HG03460 (cell line): Measurements from ENCODE around the gene PRLR.
"Not testable (repeated sequence)": the region's sequence is repeated elsewhere in the genome, so short reads cannot be mapped to it uniquely, and the experiment has no call there.

ENCODE experiments used
- ATAC-seq: cut with Tn5 transposase; IDR thresholded peaks from one replicate; pipeline ENCODE4 v1.9.1; 2021; ENCODE audit not compliant: unreplicated experiment

The PRLR gene

DNA sequence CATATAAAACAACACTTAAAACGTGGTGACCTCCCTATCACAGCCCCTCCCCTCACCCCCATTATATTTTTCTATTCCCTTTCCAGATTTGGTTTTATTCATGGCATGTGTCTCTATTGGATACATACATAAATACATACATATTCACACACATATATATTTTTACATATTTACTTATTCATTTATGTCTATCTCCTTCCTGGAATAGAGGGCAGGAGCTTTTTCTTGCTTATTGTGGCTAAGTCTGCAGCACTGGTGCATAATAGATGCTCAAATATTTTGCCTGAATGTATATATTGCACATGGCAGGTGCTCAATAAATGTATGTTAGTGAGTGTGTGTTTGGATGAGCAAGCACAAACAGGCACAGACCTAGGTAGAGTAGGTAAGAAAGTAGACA is 185.0 kb downstream of the PRLR start:
- ATAC-seq = no peak

- ATAC-seq = no peak
These were observed 185.6 kb downstream of the PRLR start for GRCh38 chr5:35044649-35045048.

GRCh38 chr5:35042781-35043180 is 187.5 kb downstream of the PRLR start:
- no peak for ATAC-seq

GRCh38 chr5:35041261-35041660 is 189.0 kb downstream of the PRLR start:
- no peak for ATAC-seq

DNA sequence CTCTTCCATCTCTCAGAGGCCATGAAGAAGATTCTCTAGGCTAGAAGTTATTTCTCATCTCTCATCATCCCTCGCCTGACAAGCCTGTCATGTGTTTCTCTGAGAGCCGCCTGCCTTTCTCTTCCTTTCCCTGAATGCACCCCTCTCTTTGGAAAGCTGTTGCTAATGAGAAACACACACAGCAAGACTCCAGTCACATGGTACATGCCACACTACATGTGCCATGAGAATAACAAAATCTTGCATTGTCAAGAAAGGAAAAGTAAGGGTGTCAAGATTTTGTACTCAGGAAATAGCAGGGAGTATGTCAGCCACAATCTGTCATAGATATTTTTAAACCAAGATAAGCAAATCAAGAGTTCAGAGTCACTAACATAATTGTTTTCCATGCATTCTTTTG is 191.4 kb downstream of the PRLR start:
- no peak for ATAC-seq

GRCh38 chr5:35036536-35036935 is 193.8 kb downstream of the PRLR start:
- no peak for ATAC-seq

GRCh38 chr5:35035929-35036328 is 194.4 kb downstream of the PRLR start:
- ATAC-seq = not testable (repeated sequence)

DNA sequence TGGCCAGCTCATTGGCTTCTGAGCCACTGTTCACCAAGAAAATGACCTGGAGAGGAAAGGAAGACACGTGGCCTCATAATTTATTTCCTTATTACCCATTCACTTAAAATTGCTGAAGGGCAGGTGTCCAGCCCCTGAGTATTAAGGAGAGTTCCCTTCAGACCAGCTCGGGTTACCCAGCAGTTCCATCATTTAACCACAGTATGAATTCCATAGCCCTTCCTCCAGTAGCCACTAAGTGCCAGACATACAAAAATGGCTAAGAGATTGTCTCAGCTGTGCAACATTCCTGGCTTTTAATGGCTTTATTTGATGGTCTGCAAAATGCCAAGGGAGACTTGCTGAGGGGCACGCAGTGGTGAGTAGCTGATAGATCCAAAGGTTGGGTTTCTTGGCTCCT is 195.0 kb downstream of the PRLR start:
- ATAC-seq = no peak

DNA sequence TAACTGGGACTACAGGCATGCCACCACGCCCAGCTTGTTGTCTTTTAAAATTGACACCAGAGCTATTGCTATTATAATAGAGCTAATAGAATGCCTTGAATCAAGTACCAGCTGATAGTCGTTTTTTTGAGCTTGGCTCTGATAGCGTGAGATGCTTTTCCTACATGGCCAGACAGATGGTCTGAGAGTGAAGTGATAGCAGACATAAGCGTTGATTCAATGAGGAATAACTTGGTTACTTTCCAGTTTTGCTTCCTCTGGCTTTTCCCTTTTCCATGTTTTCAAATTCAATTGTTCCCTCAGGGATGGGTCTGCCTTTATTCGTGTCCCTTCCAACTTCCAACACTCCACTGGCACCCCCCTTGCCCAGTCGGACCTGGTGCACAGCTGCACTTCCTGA is 197.9 kb downstream of the PRLR start:
- ATAC-seq = no peak

- ATAC-seq = no peak
These were observed 199.0 kb downstream of the PRLR start for GRCh38 chr5:35031276-35031675.

DNA sequence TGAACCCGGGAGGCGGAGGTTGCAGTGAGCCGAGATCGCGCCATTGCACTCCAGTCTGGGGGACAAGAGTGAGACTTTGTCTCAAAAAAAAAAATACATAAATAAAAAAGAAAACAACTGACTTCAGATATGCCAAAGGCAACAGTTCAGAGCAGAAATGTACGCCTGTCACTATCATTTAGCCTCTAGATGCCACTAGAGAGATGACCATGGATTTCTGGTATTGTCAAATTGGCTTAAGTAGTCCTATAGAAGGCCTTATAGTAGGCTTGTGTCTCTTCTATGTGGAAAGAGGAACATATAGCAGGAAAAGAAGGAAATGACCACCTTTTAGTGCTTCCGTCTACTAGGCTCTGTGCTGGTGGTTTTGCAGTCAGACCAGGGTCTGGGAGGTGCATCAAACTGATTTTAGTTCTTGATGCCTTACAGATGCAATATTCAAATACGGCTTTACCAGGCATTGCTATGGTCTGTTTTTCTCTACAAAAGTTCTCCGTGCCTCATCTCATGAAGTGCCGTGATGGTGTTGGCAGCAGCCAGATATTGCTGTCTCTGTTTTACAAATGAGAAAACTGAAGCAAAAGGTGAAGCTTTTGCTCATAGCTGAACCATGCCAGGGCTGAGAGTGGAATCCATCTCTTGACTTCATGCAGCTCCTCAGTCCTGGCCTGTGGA is 199.7 kb downstream of the PRLR start:
- no peak for ATAC-seq

DNA sequence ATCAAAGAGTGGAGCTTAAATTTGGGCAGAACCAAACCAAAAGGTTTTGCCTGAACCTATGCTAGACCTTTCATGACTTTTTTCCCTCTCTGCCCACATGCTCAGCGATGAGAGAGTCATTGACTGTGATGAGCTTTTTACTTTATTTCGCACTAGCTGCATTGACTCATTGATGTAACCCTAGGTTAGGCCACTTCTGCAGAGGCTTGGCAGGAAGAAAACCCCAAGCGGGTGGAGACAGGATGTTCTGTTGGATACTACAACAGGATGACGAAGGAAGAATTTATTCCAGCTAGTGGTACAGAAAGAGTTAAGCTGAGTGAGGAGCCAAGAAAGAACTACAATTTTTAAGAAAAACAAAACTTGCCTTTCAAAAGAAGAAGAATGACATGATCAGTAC is 201.0 kb downstream of the PRLR start:
- ATAC-seq = no peak

DNA sequence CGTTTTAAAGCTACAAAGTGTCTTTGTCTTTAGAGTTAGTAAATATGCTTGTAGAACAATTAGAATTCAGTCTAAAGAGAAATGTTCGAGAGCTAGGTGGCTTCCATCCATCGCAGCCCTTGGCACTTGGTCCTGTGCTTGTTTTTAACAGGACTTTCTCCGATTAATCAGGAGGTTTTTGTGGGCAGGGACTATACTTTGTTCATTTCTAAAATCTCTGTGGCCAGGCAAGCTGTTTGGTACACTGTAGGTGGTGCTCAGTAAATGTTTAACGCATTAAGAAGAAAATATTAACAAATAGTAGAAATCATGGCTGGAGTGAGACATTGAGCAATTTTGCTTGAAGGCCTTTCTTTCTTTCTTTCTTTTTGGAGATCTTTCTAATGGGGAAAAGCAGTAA is 203.3 kb downstream of the PRLR start:
- ATAC-seq = no peak

DNA sequence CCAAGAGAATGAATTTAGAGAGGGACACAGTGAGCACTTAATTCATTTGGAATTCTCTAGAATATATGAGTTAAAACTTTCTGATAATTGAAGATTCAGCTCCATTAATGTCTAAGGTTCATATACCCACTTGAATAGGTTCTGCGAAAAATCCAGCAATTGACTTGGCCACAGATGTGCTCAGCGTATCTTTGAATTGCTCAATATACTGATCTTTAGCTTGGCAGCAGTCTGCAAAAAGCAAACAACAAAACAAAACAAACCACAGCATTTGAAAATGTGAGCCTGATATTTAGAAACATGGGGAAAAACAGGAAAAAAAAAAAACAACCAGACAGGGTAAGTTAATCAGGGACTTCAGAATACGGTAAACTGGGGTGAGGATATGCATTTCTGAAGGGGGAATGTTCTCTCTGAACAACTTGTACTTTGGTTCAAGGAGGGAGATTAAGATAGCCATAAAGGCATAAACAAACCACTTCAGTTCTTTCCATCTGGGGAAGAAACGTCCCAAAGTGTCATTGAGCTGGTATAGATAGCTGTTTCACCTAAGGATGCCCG is 203.9 kb downstream of the PRLR start:
- ATAC-seq = no peak

DNA sequence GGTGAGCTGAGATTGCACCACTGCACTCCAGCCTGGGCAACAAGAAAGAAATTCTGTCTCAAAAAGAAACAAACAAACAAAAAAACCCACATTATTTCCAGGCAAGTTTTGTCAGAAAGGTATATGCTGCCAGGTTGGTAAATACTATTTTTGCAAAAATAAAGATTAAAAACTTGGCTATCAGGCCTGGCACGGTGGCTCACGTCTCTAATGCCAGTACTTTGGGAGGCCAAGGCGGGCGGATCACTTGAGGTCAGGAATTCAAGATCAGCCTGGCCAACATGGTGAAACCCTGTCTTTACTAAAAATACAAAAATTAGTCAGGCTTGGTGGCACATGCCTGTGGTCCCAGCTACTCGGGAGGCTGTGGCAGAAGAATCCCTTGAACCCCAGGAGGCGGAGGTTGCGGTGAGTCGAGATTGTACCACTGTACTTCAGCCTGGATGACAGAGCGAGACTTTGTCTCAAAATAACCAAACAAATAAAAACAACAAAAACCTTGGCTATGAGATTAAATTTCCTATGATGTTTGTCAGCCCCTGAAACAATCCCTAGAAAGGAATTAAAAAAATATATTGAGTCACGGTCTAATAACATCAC is 205.3 kb downstream of the PRLR start:
- no peak for ATAC-seq

DNA sequence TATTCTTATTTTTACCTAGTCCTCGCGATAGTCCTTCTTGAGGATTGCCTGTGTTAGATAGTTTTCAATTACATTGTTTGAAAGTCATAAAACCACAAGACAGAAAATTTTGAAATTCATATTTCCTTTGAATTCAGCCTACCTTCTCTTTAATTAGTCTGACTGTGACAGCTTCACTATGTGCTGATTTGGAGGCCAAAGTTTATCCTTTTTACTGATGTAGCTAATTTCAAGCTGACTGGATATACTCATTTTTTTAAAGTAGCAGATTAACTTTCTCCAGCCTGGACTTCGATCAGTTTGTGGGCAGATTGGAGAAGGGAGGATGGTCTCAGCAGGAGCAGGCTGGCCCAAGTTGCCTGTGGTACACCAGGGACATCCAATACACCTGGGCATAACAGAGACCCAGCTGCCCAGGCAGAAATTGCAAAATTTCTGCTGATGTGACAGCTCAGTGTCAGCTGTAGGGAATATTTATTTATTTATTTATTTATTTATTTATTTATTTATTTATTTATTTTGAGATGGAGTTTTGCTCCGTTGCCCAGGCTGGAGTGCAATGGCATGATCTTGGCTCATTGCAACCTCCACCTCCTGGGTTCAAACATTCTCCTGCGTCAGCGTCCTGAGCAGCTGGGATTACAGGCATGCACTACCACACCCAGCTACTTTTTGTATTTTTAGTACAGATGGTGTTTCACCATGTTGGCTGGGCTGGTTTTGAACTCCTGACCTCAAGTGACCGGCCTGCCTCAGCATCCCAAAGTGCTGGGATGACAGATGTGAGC is 206.7 kb downstream of the PRLR start:
- ATAC-seq = no peak

GRCh38 chr5:35016174-35017051 is 213.9 kb downstream of the PRLR start:
- ATAC-seq = peak; percentile 75

DNA sequence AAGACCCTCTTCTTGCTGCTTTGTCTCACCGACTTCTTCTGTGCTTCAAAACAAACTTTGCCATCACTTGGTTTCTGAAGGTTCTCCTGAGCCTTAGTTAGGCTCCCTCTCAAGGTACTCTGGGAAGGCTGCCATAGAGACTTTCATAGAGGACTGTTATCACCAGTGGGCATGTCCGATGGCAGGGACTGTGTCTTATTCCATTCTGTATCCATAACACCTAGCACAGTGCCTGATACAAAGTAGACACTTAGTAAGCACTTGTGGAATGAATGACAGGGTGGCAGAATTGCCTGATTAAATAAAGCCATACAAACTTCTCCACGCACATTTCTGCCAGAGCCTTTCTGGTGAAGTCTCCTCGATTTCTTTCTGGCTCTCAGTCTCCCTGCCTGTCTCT is 215.2 kb downstream of the PRLR start:
- ATAC-seq = no peak

DNA sequence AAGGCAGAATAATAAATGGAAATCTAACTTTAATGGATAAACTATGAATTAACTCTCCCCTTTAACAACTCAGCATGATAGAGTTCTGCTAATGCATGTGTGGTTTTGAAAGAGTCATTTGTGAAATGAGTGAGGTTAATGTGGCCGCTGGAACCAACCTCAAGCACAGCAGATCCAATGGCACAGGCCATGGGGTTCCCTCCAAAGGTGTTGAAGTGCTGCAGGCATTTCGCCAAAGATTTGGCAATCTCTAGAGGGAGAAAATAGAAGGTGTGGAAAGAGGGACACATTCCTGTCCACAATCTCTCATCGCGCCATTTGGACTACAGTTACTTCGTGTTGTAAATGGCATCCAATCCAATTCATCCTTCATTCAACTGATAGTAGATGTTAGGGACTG is 217.5 kb downstream of the PRLR start:
- ATAC-seq = no peak

- ATAC-seq = no peak
These were observed 217.9 kb downstream of the PRLR start for GRCh38 chr5:35012365-35012764.

DNA sequence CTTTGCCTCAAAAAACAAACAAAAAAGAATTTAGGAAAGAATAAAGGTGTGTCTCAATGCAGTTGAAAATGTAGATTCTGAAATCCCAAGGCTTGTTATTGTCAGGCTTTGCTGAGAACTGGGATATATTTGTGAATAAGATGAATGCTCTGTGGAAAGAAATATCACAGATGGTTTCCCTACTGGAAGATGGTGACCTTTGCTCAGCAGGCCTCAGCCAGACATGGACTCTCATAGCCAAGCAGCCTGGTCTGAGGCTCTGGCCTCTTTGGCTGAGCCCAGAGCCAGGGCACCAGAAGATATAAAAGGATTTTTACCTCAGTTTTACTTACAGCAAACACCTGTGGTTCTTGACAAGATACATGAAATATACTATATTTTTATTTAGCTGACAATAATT is 219.6 kb downstream of the PRLR start:
- no peak for ATAC-seq
